Measurements from ENCODE around the gene ABCC2. TPM values are rescaled to one million over a fixed set of nuclear protein-coding genes. Genes with fewer than 3 reads are reported as not detected.

The ABCC2 gene
- total RNA-seq, 2 experiments from 2014 or later = 0.38 to 0.59 TPM

DNA sequence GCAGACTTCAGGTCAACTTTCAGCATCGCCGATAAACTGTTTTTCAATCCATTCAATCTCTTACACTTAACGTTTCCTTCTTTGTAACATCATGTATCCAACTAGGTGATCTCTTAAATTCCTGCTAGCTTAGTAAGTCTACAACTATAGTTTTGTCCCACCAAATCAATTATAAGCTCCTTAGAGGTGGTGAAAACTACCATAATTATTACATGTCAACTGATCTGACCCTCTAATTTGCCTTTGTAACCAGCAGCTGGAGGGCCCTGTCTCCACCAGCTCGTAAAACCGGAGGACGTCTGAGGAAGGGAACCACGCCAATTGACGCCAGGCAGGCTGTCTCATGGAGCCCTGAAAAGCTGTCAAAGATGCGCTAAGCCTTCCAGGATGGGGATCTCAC lies 113.4 kb downstream of the ABCC2 start:
- TF ChIP-seq EZH2phosphoT487 (IDR thresholded peaks at IDR 0.05; ENCODE audit: borderline replicate concordance, low read depth, low read length) = no peak
- TF ChIP-seq, protein P1, sequence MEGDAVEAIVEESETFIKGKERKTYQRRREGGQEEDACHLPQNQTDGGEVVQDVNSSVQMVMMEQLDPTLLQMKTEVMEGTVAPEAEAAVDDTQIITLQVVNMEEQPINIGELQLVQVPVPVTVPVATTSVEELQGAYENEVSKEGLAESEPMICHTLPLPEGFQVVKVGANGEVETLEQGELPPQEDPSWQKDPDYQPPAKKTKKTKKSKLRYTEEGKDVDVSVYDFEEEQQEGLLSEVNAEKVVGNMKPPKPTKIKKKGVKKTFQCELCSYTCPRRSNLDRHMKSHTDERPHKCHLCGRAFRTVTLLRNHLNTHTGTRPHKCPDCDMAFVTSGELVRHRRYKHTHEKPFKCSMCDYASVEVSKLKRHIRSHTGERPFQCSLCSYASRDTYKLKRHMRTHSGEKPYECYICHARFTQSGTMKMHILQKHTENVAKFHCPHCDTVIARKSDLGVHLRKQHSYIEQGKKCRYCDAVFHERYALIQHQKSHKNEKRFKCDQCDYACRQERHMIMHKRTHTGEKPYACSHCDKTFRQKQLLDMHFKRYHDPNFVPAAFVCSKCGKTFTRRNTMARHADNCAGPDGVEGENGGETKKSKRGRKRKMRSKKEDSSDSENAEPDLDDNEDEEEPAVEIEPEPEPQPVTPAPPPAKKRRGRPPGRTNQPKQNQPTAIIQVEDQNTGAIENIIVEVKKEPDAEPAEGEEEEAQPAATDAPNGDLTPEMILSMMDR (conservative IDR thresholded peaks at IDR 0.05; ENCODE audit: low read length) = no peak
- POLR2A ChIA-PET = interaction anchor here (1.1 kb wide), 1 partner anchor 8 kb away, joined by 5 read pairs; no protein-coding TSS in a partner anchor
- Histone ChIP-seq H3K4me2 (ENCODE audit: low read length) (no peak overlapping the region), H3K9me2 (ENCODE audit: insufficient read depth, low read length) (no peaks in the 10 kb centered on the region), H3K9me3 (ENCODE audit: low read length) (no peaks in the 10 kb centered on the region), H3K4me3 (ENCODE audit: low read depth, low read length, poor library complexity, severe bottlenecking) (no peak overlapping the region), H3K27ac (ENCODE audit: low read depth, low read length, poor library complexity, severe bottlenecking) (no peak overlapping the region), H3K36me3 (ENCODE audit: insufficient read depth, low read length) (peaks cover 81% of the 10 kb centered on the region), H3K4me1 (ENCODE audit: insufficient read depth, low read length, poor library complexity, severe bottlenecking) (no peaks in the 10 kb centered on the region), H3K79me2 (ENCODE audit: insufficient read depth, low read depth, low read length) (no peaks in the 10 kb centered on the region), H4K20me1 (ENCODE audit: insufficient read depth, low read length) (no peaks in the 10 kb centered on the region), H2AFZ (ENCODE audit: low read length) (no peak overlapping the region)
- BruUV-seq (replicated peaks) = no TSS peak
- CTCF ChIA-PET (ENCODE audit: unreplicated experiment) = no interaction called here
- intact Hi-C loops (cut with micrococcal nuclease; ENCODE audit: unreplicated experiment) = no loop called here
- no peak for DNase-seq (ENCODE audit: low spot score)

Other genes with a start within 250 kb of the ABCC2 start
- gene NKX2-3, start 249.7 kb upstream of the ABCC2 start, total RNA-seq (2014; rRNA removed; shearing (Covaris generic)) = not detected in 2 replicates
- not detected in 2 replicates for gene NKX2-3, start 249.7 kb upstream of the ABCC2 start, total RNA-seq (2022)
- 31.6 and 35.6 TPM in 2 replicates for gene SLC25A28, start 162.2 kb upstream of the ABCC2 start, total RNA-seq (2014; rRNA removed; shearing (Covaris generic))
- 36.3 and 38.3 TPM in 2 replicates for gene SLC25A28, start 162.2 kb upstream of the ABCC2 start, total RNA-seq (2022)
- gene ENTPD7, start 123.1 kb upstream of the ABCC2 start, total RNA-seq (2014; rRNA removed; shearing (Covaris generic)) = 2.8 and 3.3 TPM in 2 replicates
- 5.6 and 7.6 TPM in 2 replicates for gene ENTPD7, start 123.1 kb upstream of the ABCC2 start, total RNA-seq (2022)
- gene COX15, start 50.5 kb upstream of the ABCC2 start, total RNA-seq (2014; rRNA removed; shearing (Covaris generic)) = 18.5 and 19.6 TPM in 2 replicates
- gene COX15, start 50.5 kb upstream of the ABCC2 start, total RNA-seq (2022) = 50.3 and 55.2 TPM in 2 replicates
- gene CUTC, start 50.4 kb upstream of the ABCC2 start, total RNA-seq (2014; rRNA removed; shearing (Covaris generic)) = 29.9 and 37.1 TPM in 2 replicates
- gene CUTC, start 50.4 kb upstream of the ABCC2 start, total RNA-seq (2022) = 41.6 and 42.9 TPM in 2 replicates
- 24.2 and 27.0 TPM in 2 replicates for gene DNMBP, start 227.3 kb downstream of the ABCC2 start, total RNA-seq (2014; rRNA removed; shearing (Covaris generic))
- 36.2 and 39.6 TPM in 2 replicates for gene DNMBP, start 227.3 kb downstream of the ABCC2 start, total RNA-seq (2022)

Data from OCI-LY7 (cell line).